Fibroblast of mammary gland (primary cell): ENCODE measurements around the gene NRARP.

Experiments used
- DNase-seq: peaks from one replicate; pipeline ENCODE4 v3.0.0-alpha.2; 2010; ENCODE audit warnings: low read depth
- H3K4me3 ChIP-seq: 2 replicates; pipeline ENCODE4 v1.5.1; 2011; ENCODE audit warnings: low read depth, mild to moderate bottlenecking, low read length, moderate library complexity; ENCODE audit not compliant: control insufficient read depth
- CTCF ChIP-seq: conservative IDR thresholded peaks from 2 replicates; pipeline ENCODE4 v1.5.1; 2011; ENCODE audit warnings: low read depth, low read length, inconsistent platforms; ENCODE audit not compliant: control insufficient read depth, insufficient read depth

The NRARP gene

GRCh38 chr9:137319739-137320551 is 17.9 kb upstream of the NRARP start:
- TF ChIP-seq CTCF, result no peak
- no peak overlapping the region for H3K4me3 ChIP-seq
- no peak for DNase-seq

GRCh38 chr9:137319011-137319738 is 17.1 kb upstream of the NRARP start:
- no peak overlapping the region for H3K4me3 ChIP-seq
- peak; percentile 7 for TF ChIP-seq CTCF
- DNase-seq, result peak; percentile 39

- no peak for DNase-seq
- no peak overlapping the region for H3K4me3 ChIP-seq
- TF ChIP-seq CTCF, result no peak
These were observed 16.5 kb upstream of the NRARP start for GRCh38 chr9:137318602-137319001.

- no peak for TF ChIP-seq CTCF
- no peak overlapping the region for H3K4me3 ChIP-seq
- DNase-seq, result no peak
These were observed 15.8 kb upstream of the NRARP start for GRCh38 chr9:137317718-137318511.

- no peak for TF ChIP-seq CTCF
- no peak for DNase-seq
- H3K4me3 ChIP-seq, result no peak overlapping the region
These were observed 15.1 kb upstream of the NRARP start for GRCh38 chr9:137317021-137317717.
